ENCODE measurements around the gene XRRA1. TPM values are rescaled to one million over a fixed set of nuclear protein-coding genes. Genes with fewer than 3 reads are reported as not detected.
"Not testable (repeated sequence)": the region's sequence is repeated elsewhere in the genome, so short reads cannot be mapped to it uniquely, and the experiment has no call there.

XRRA1 gene
- total and polyA plus RNA-seq, 3 experiments from 2014 or later: 7.1 to 32.9 (median 28.4) TPM

DNA sequence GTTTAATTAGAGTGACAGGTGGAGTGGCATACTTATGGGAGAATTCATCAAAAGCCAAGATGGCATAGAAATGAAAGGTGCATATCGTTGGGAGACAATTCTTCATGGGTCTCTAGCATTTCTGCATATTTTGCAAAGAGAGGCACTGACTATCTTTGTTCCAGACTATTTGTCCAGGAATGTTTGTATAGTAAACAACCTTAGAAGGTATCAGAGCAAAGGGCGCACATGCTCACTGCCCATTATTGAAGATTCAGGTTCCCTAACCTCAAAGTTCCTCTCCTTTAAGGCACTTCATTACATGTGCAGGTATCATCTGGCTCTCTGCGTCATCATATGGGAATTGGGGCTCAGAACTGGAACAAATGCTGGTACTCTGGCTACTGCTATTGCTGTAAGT lies 35.2 kb upstream of the XRRA1 start:
- POLR2A ChIA-PET: no interaction called here
- no peak overlapping the region for H3K4me3 Mint-ChIP-seq
- no peak for DNase-seq

GRCh38 chr11:74981888-74982287 lies 33.0 kb upstream of the XRRA1 start:
- H3K4me1 ChIP-seq (ENCODE audit: insufficient read depth, low read length): no peaks in the 10 kb centered on the region
- no peak overlapping the region for H3K4me3 Mint-ChIP-seq
- no peaks in the 10 kb centered on the region for H3K27me3 Mint-ChIP-seq
- no peak overlapping the region for H3K27ac ChIP-seq (ENCODE audit: low read depth, low read length)
- POLR2A ChIA-PET: no interaction called here
- no peaks in the 10 kb centered on the region for H3K9me3 Mint-ChIP-seq
- no peak overlapping the region for H3K4me3 ChIP-seq (ENCODE audit: low read length)
- H3K36me3 Mint-ChIP-seq: peaks cover 0 to 31% (median 7%) of the 10 kb centered on the region in 3 donors
- DNase-seq: no peak
- H3K9me3 ChIP-seq (ENCODE audit: low read length): no peaks in the 10 kb centered on the region
- H3K4me1 Mint-ChIP-seq: no peaks in the 10 kb centered on the region
- CTCF ChIA-PET: interaction anchor here (0.5 to 1.3 kb wide), 2 partner anchors 11 to 16 kb away, joined by 3 read pairs; no protein-coding TSS in a partner anchor
- no peak overlapping the region for H3K27ac Mint-ChIP-seq
- H3K27me3 ChIP-seq (ENCODE audit: insufficient read depth, low read length, poor library complexity, severe bottlenecking): no peaks in the 10 kb centered on the region
- peaks cover 11% of the 10 kb centered on the region for H3K36me3 ChIP-seq (ENCODE audit: insufficient read depth, low read length)

More for the DNA sequence above, 35.2 kb upstream of the XRRA1 start:
- peak overlapping the region in 1 of 8 donors; percentile 25 for H3K27ac Mint-ChIP-seq
- H3K4me1 ChIP-seq (ENCODE audit: insufficient read depth, low read length): peaks cover 4% of the 10 kb centered on the region
- H3K9me3 Mint-ChIP-seq: no peaks in the 10 kb centered on the region
- peaks cover 0 to 20% (median 7%) of the 10 kb centered on the region in 3 donors for H3K36me3 Mint-ChIP-seq
- no peaks in the 10 kb centered on the region for H3K9me3 ChIP-seq (ENCODE audit: low read length)
- H3K27me3 Mint-ChIP-seq: no peaks in the 10 kb centered on the region
- H3K4me1 Mint-ChIP-seq: peaks cover 0 to 8% (median 0%) of the 10 kb centered on the region in 3 donors
- H3K27ac ChIP-seq (ENCODE audit: low read depth, low read length): no peak overlapping the region
- no peaks in the 10 kb centered on the region for H3K36me3 ChIP-seq (ENCODE audit: insufficient read depth, low read length)
- no peaks in the 10 kb centered on the region for H3K27me3 ChIP-seq (ENCODE audit: insufficient read depth, low read length, poor library complexity, severe bottlenecking)
- no peak overlapping the region for H3K4me3 ChIP-seq (ENCODE audit: low read length)
- CTCF ChIA-PET: no interaction called here

DNA sequence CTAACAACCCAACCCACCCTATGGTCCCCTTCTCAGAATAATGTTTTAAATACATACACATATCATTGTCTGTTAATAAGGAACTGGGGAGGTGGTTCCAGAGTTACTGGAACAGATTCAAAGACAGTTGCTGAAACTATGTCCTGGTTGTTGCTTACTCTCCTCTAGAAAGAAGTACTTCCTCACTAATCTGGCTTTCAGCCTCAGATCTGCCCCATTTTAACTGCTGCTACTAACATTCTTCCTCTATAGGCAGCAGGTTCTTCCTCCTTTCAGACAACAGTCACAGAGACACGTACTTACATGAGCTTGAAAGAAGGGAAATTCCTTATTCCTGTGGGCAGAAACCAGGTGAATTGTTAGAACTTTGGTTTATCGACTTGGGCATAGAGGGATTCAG lies 31.7 kb upstream of the XRRA1 start:
- peaks cover 0 to 43% (median 10%) of the 10 kb centered on the region in 3 donors for H3K36me3 Mint-ChIP-seq
- no peaks in the 10 kb centered on the region for H3K27me3 Mint-ChIP-seq
- H3K9me3 ChIP-seq (ENCODE audit: low read length): no peaks in the 10 kb centered on the region
- no peak overlapping the region for H3K4me3 Mint-ChIP-seq
- H3K4me1 Mint-ChIP-seq: no peaks in the 10 kb centered on the region
- peak overlapping the region in 1 of 8 donors; percentile 60 for H3K27ac Mint-ChIP-seq
- CTCF ChIA-PET: no interaction called here
- H3K36me3 ChIP-seq (ENCODE audit: insufficient read depth, low read length): peaks cover 17% of the 10 kb centered on the region
- DNase-seq: no peak
- H3K27me3 ChIP-seq (ENCODE audit: insufficient read depth, low read length, poor library complexity, severe bottlenecking): no peaks in the 10 kb centered on the region
- POLR2A ChIA-PET: no interaction called here
- no peak overlapping the region for H3K4me3 ChIP-seq (ENCODE audit: low read length)
- H3K9me3 Mint-ChIP-seq: no peaks in the 10 kb centered on the region
- no peak overlapping the region for H3K27ac ChIP-seq (ENCODE audit: low read depth, low read length)
- no peaks in the 10 kb centered on the region for H3K4me1 ChIP-seq (ENCODE audit: insufficient read depth, low read length)

DNA sequence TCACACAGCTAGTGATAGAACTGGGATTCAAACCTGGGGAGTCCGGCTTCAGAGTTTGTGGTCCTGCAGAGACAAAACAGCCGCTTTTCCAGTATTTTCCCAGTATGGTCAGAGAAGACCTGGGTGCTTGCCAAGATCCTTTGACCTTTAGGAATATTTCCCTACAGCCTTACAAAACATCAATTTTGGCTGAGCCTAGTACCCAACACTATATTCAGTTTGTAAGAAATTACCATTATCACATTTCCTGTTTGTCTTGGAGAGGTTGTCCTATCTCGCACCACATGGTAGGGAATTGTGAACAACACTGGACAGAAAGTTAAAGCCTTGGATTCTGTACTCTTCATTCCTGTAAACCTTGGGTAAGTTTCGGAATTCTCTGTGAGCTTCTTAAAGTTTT lies 29.1 kb upstream of the XRRA1 start:
- POLR2A ChIA-PET: no interaction called here
- Mint-ChIP-seq H3K27me3 (no peaks in the 10 kb centered on the region), H3K9me3 (no peaks in the 10 kb centered on the region), H3K36me3 (peaks cover 4 to 68% (median 26%) of the 10 kb centered on the region in 3 donors), H3K27ac (no peak overlapping the region), H3K4me1 (peaks cover 2 to 15% (median 6%) of the 10 kb centered on the region in 3 donors), H3K4me3 (no peak overlapping the region)
- Histone ChIP-seq H3K4me3 (ENCODE audit: low read length) (no peak overlapping the region), H3K36me3 (ENCODE audit: insufficient read depth, low read length) (peaks cover 25% of the 10 kb centered on the region), H3K27ac (ENCODE audit: low read depth, low read length) (no peak overlapping the region), H3K9me3 (ENCODE audit: low read length) (no peaks in the 10 kb centered on the region), H3K4me1 (ENCODE audit: insufficient read depth, low read length) (no peaks in the 10 kb centered on the region), H3K27me3 (ENCODE audit: insufficient read depth, low read length, poor library complexity, severe bottlenecking) (no peaks in the 10 kb centered on the region)
- CTCF ChIA-PET: no interaction called here
- no peak for DNase-seq

GRCh38 chr11:74971424-74971823 lies 22.5 kb upstream of the XRRA1 start:
- Histone ChIP-seq H3K27me3 (ENCODE audit: insufficient read depth, low read length, poor library complexity, severe bottlenecking) (no peaks in the 10 kb centered on the region), H3K4me1 (ENCODE audit: insufficient read depth, low read length) (no peaks in the 10 kb centered on the region), H3K9me3 (ENCODE audit: low read length) (no peaks in the 10 kb centered on the region), H3K36me3 (ENCODE audit: insufficient read depth, low read length) (peaks cover 30% of the 10 kb centered on the region), H3K4me3 (ENCODE audit: low read length) (no peak overlapping the region), H3K27ac (ENCODE audit: low read depth, low read length) (no peak overlapping the region)
- Mint-ChIP-seq H3K36me3 (peaks cover 4 to 84% (median 31%) of the 10 kb centered on the region in 3 donors), H3K27me3 (no peaks in the 10 kb centered on the region), H3K4me1 (peaks cover 7 to 19% (median 12%) of the 10 kb centered on the region in 3 donors), H3K27ac (no peak overlapping the region), H3K9me3 (no peaks in the 10 kb centered on the region), H3K4me3 (no peak overlapping the region)
- no peak for DNase-seq
- CTCF ChIA-PET: no interaction called here
- POLR2A ChIA-PET: no interaction called here

DNA sequence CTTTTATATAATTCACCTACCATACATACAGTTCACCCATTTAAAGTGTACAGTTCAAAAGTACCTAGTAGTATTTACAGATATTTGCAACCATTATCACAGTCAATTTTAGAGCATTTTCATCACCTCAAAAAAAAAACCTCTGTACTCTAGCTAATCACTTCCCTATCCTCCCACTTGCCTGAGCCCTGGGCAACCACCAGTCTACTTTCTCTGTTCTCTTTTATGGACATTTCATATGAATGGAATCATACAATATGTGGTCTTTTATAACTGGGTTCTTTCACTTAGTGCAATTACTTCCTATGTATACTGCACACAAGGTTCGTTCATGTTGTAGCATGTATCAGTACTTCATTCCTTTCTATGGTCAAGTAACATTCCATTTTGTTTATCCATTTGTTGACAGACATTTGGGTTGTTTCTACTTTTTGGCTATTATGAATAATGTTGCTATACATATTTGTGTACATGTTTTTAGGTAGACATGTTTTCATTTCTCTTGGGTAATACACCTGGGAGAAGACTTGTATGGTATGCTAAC lies 22.0 kb upstream of the XRRA1 start:
- Mint-ChIP-seq H3K36me3 (peaks cover 4 to 84% (median 31%) of the 10 kb centered on the region in 3 donors), H3K9me3 (no peaks in the 10 kb centered on the region)
- CTCF ChIA-PET: no interaction called here

DNA sequence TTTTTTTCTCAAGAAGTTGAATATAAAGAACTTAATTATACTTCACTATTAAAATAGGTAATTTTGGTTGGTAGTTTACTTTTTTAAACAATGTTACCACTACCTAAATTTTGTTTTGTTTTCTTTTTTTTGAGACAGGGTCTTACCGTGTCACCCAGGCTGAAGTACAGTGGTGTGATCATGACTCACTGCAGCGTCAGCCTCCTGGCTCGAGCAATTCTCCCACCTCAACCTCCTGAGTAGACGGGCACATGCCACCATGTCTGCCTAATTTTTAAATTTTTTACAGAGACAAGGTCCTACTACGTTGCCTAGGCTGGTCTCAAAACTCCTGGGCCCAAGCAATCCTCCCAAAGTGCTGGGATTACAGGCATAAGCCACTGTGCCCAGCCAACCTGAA lies 17.8 kb upstream of the XRRA1 start:
- Mint-ChIP-seq H3K27me3 (no peaks in the 10 kb centered on the region), H3K9me3 (no peaks in the 10 kb centered on the region), H3K4me3 (no peak overlapping the region), H3K27ac (peak overlapping the region in 2 of 8 donors; percentile 63 to 71), H3K36me3 (peaks cover 0 to 81% (median 16%) of the 10 kb centered on the region in 3 donors), H3K4me1 (peaks cover 31 to 42% (median 37%) of the 10 kb centered on the region in 3 donors)
- POLR2A ChIA-PET: no interaction called here
- no peak for DNase-seq
- Histone ChIP-seq H3K27me3 (ENCODE audit: insufficient read depth, low read length, poor library complexity, severe bottlenecking) (no peaks in the 10 kb centered on the region), H3K4me1 (ENCODE audit: insufficient read depth, low read length) (no peaks in the 10 kb centered on the region), H3K4me3 (ENCODE audit: low read length) (no peak overlapping the region), H3K36me3 (ENCODE audit: insufficient read depth, low read length) (peaks cover 8% of the 10 kb centered on the region), H3K27ac (ENCODE audit: low read depth, low read length) (no peak overlapping the region), H3K9me3 (ENCODE audit: low read length) (no peaks in the 10 kb centered on the region)
- CTCF ChIA-PET: no interaction called here

More for the DNA sequence above, 22.0 kb upstream of the XRRA1 start:
- Histone ChIP-seq H3K27me3 (ENCODE audit: insufficient read depth, low read length, poor library complexity, severe bottlenecking) (no peaks in the 10 kb centered on the region), H3K4me3 (ENCODE audit: low read length) (no peak overlapping the region), H3K36me3 (ENCODE audit: insufficient read depth, low read length) (peaks cover 27% of the 10 kb centered on the region), H3K27ac (ENCODE audit: low read depth, low read length) (no peak overlapping the region), H3K9me3 (ENCODE audit: low read length) (no peaks in the 10 kb centered on the region), H3K4me1 (ENCODE audit: insufficient read depth, low read length) (no peaks in the 10 kb centered on the region)
- no peak for DNase-seq
- H3K4me1 Mint-ChIP-seq: peaks cover 8 to 19% (median 12%) of the 10 kb centered on the region in 3 donors
- no peak overlapping the region for H3K27ac Mint-ChIP-seq
- POLR2A ChIA-PET: no interaction called here
- no peaks in the 10 kb centered on the region for H3K27me3 Mint-ChIP-seq
- H3K4me3 Mint-ChIP-seq: no peak overlapping the region

GRCh38 chr11:74960128-74960527 lies 11.2 kb upstream of the XRRA1 start:
- Mint-ChIP-seq H3K36me3 (peaks cover 3 to 72% (median 8%) of the 10 kb centered on the region in 3 donors), H3K4me1 (peaks cover 78 to 96% (median 90%) of the 10 kb centered on the region in 3 donors), H3K4me3 (peak overlapping the region in 2 of 7 donors; percentile 16 to 22), H3K27ac (peak overlapping the region in 2 of 8 donors; percentile 58)
- H3K27ac ChIP-seq (ENCODE audit: low read depth, low read length); H3K36me3 ChIP-seq (ENCODE audit: insufficient read depth, low read length); DNase-seq; H3K27me3 ChIP-seq (ENCODE audit: insufficient read depth, low read length, poor library complexity, severe bottlenecking); H3K27me3 Mint-ChIP-seq; CTCF ChIA-PET; H3K4me3 ChIP-seq (ENCODE audit: low read length); H3K9me3 Mint-ChIP-seq; H3K4me1 ChIP-seq (ENCODE audit: insufficient read depth, low read length); H3K9me3 ChIP-seq (ENCODE audit: low read length): not testable (repeated sequence)
- POLR2A ChIA-PET: interaction anchor here (0.5 to 1.3 kb wide), 3 partner anchors 11 to 29 kb away, joined by 3 to 7 read pairs (median 6); partner anchors contain the start of genes NEU3, SPCS2 and XRRA1

Measured in CD8-positive, alpha-beta memory T cell (primary cell).